ENCODE results near the gene C18orf54.

- TF ChIP-seq, protein P1, sequence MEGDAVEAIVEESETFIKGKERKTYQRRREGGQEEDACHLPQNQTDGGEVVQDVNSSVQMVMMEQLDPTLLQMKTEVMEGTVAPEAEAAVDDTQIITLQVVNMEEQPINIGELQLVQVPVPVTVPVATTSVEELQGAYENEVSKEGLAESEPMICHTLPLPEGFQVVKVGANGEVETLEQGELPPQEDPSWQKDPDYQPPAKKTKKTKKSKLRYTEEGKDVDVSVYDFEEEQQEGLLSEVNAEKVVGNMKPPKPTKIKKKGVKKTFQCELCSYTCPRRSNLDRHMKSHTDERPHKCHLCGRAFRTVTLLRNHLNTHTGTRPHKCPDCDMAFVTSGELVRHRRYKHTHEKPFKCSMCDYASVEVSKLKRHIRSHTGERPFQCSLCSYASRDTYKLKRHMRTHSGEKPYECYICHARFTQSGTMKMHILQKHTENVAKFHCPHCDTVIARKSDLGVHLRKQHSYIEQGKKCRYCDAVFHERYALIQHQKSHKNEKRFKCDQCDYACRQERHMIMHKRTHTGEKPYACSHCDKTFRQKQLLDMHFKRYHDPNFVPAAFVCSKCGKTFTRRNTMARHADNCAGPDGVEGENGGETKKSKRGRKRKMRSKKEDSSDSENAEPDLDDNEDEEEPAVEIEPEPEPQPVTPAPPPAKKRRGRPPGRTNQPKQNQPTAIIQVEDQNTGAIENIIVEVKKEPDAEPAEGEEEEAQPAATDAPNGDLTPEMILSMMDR (IDR thresholded peaks at IDR 0.05; ENCODE audit: low read depth, low read length), result no peak
- TF ChIP-seq EZH2phosphoT487 (IDR thresholded peaks at IDR 0.05; ENCODE audit: low read depth), result no peak
Observed at GRCh38 chr18:54357082-54357659, 535 bp upstream of the C18orf54 start.

All from OCI-LY3 (cell line).